B cell (primary cell): ENCODE results near the gene EIF4A3. TPM values are rescaled to one million over a fixed set of nuclear protein-coding genes. Genes with fewer than 3 reads are reported as not detected.

ENCODE experiments used
- ATAC-seq: fragments of 200-7000 bp; cut with Tn5 transposase; one replicate; pipeline ENCODE4 v1.10.0; 2021; ENCODE audit warnings: low read depth, mild to moderate bottlenecking, moderate number of reproducible peaks, moderate library complexity
- CTCF ChIA-PET: fragments of 350-600 bp; sonication (Branson Sonifier 250); formaldehyde crosslinking; loops from one replicate; lab custom pipeline; 2021; ENCODE audit warnings: antibody characterized with exemption, inconsistent platforms; lab: Charles Lee
- POLR2A ChIA-PET: fragments of 350-600 bp; sonication (Branson Sonifier 250); formaldehyde crosslinking; loops from one replicate; lab custom pipeline; 2021; ENCODE audit warnings: antibody characterized with exemption; lab: Charles Lee
- DNase-seq: peaks from one replicate; pipeline ENCODE4 v3.0.0; 2013
- H2AFZ ChIP-seq: 2 replicates; pipeline ENCODE4 v1.6.1; 2012; ENCODE audit warnings: mild to moderate bottlenecking, low read depth, low read length; ENCODE audit not compliant: insufficient read depth, poor library complexity, severe bottlenecking
- H3K27ac ChIP-seq, 2 donors: 1 replicate in 1 of 2; 2 replicates in 1 of 2; pipeline ENCODE4 v1.5.1; 2012 to 2013; ENCODE audit warnings: low read length in 2 of 2, mild to moderate bottlenecking in 2 of 2, moderate library complexity in 1 of 2
- H3K27me3 ChIP-seq, 4 experiments: fragments of 200-600 bp in 1 of 4; sonication (generic) in 1 of 4; replicated peaks in 1 of 4; 1 replicate in 2 of 4; 2 replicates in 2 of 4; pipeline versions ENCODE4 v1.6.1 to v1.7.0; 2013 to 2016; ENCODE audit warnings: low read length in 3 of 4, mild to moderate bottlenecking in 2 of 4, mixed read lengths in 1 of 4, moderate library complexity in 1 of 4; ENCODE audit not compliant: insufficient read depth in 4 of 4, control insufficient read depth in 3 of 4; ENCODE audit errors: control extremely low read depth in 1 of 4
- H3K36me3 ChIP-seq, 2 experiments: replicated peaks in 1 of 2; 1 replicate in 1 of 2; 2 replicates in 1 of 2; pipeline versions ENCODE4 v1.6.1 to v1.7.1; 2013; ENCODE audit warnings: low read length in 1 of 2; ENCODE audit not compliant: insufficient read depth in 2 of 2, control insufficient read depth in 1 of 2; ENCODE audit errors: control extremely low read depth in 1 of 2, extremely low read depth in 1 of 2
- H3K4me1 ChIP-seq, 2 donors: fragments of 200-600 bp in 1 of 2; sonication (generic) in 1 of 2; 1 replicate in 1 of 2; 2 replicates in 1 of 2; pipeline versions ENCODE4 v1.5.1 to v1.6.1; 2013 to 2017; ENCODE audit warnings: low read length in 2 of 2; ENCODE audit not compliant: control insufficient read depth in 2 of 2, insufficient read depth in 2 of 2
- H3K4me2 ChIP-seq: replicated peaks from 2 replicates; pipeline ENCODE3; 2012; ENCODE audit warnings: mild to moderate bottlenecking, low read depth, low read length; ENCODE audit not compliant: poor library complexity, severe bottlenecking
- H3K4me3 ChIP-seq, 5 experiments: fragments of 200-600 bp in 1 of 5; sonication (generic) in 1 of 5; 1 replicate in 3 of 5; 2 replicates in 2 of 5; pipeline versions ENCODE4 v1.5.1 to v1.7.0; 2011 to 2016; ENCODE audit warnings: low read length in 4 of 5, mild to moderate bottlenecking in 4 of 5, low read depth in 2 of 5, control low read depth in 1 of 5, moderate library complexity in 1 of 5; ENCODE audit not compliant: insufficient read depth in 1 of 5; ENCODE audit errors: control extremely low read depth in 1 of 5, extremely low read depth in 1 of 5
- H3K79me2 ChIP-seq: fragments of 200-600 bp; sonication (generic); one replicate; pipeline ENCODE4 v1.6.0; 2016; ENCODE audit warnings: low read length; ENCODE audit not compliant: control insufficient read depth, insufficient read depth
- H3K9ac ChIP-seq: fragments of 200-600 bp; sonication (generic); 2 replicates; pipeline ENCODE4 v1.6.1; 2017; ENCODE audit warnings: mild to moderate bottlenecking, low read length, moderate library complexity
- H3K9me3 ChIP-seq, 3 donors: one replicate each; pipeline versions ENCODE4 v1.6.1 to v1.7.1; 2013; ENCODE audit warnings: low read length in 2 of 3; ENCODE audit not compliant: control insufficient read depth in 2 of 3, insufficient read depth in 1 of 3; ENCODE audit errors: control extremely low read depth in 1 of 3
- H4K20me1 ChIP-seq: 2 replicates; pipeline ENCODE4 v1.6.0; 2012; ENCODE audit warnings: mild to moderate bottlenecking, low read length; ENCODE audit not compliant: insufficient read depth, control insufficient read depth, poor library complexity, severe bottlenecking
- H3K27ac Mint-ChIP-seq: one replicate; pipeline ENCODE4 v1.8.0; 2021; ENCODE audit warnings: mixed read lengths
- H3K27me3 Mint-ChIP-seq: one replicate; pipeline ENCODE4 v1.8.0; 2021; ENCODE audit warnings: mixed read lengths
- H3K4me1 Mint-ChIP-seq: one replicate; pipeline ENCODE4 v1.8.0; 2021; ENCODE audit warnings: mixed read lengths
- H3K4me3 Mint-ChIP-seq: one replicate; pipeline ENCODE4 v1.8.0; 2021; ENCODE audit warnings: mixed read lengths
- H3K9me3 Mint-ChIP-seq: one replicate; pipeline ENCODE4 v1.8.0; 2022; ENCODE audit warnings: mixed read lengths; ENCODE audit not compliant: insufficient read depth
- EZH2 ChIP-seq: IDR thresholded peaks from 2 replicates; pipeline ENCODE4 v1.6.1; 2012; ENCODE audit warnings: borderline replicate concordance, low read depth, mild to moderate bottlenecking, moderate library complexity, low read length; ENCODE audit not compliant: insufficient read depth, poor library complexity, severe bottlenecking
- WGBS: methylation state at CpG from one replicate; pipeline ENCODE4 v1.1.5; 2013; ENCODE audit warnings: missing lambda C conversion rate; ENCODE audit not compliant: insufficient coverage; 5-methylcytosine and 5-hydroxymethylcytosine counted together
- intact Hi-C: fragments of 100-400 bp; cut with micrococcal nuclease; formaldehyde crosslinking; loops from one replicate; pipeline ENCODE4 v1.10.0; 2022
- polyA plus RNA-seq: library from polyadenylated mRNA; depleted of rRNA; stranded (reverse); fragments of >200 nt; gene quantifications from 2 replicates; pipeline ENCODE4 v1.2.3, GENCODE V29; 2012
- total RNA-seq, 2 donors: library from RNA; stranded (reverse); fragments of 120-200 nt in 1 of 2; gene quantifications; 1 replicate in 1 of 2; 2 replicates in 1 of 2; pipeline versions ENCODE4 v1.2.3 to v1.2.4, GENCODE V29; 2013 to 2022
- TF ChIP-seq, protein P1 (sequence below): fragments of 200-600 bp; IDR thresholded peaks from one replicate; pipeline ENCODE4 v1.8.0; 2022; ENCODE audit warnings: antibody characterized with exemption, mild to moderate bottlenecking

The EIF4A3 gene
- total and polyA plus RNA-seq, 2 donors (not counting 1 experiment from before 2014, with no cell fraction given): 86.0 to 137 TPM

DNA sequence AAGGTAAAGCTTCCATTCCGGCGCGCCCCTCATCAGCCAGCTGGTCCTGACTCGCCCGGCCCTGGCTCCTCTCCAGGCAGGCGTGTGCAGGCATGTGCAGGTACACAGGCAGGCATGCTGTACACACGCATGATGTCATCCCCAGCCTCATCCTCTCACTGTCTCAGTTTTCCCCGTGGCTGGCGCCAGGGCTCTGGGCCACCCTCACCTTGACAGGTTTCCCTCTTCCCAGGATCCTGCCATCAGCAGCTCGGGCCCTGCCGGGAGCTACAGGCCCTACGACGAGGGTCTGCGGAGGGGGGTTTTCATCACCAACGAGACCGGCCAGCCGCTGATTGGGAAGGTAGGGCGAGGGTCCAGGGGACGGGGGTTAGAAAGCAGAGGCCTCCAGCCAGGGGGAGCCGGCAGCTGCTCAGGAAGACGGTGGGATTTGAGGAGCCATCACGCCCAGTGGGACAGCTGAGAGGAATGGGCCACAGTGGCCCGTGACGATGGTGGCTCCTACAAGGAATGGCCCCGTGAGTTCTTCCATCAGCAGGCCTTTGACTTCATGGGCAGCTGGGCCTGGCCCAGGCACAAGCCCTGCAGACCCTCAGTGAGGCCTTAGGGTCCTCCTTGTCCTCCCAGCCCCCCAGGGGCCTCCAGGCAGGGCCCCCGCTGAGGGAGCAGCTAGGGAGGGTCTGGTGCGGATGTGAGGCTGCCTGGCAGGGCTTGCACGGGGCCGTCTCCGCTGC, 37.0 kb downstream of the EIF4A3 start:
- H3K4me3 ChIP-seq: no peak overlapping the region
- H3K4me1 Mint-ChIP-seq: peaks cover 15% of the 10 kb centered on the region
- no peak for TF ChIP-seq EZH2
- TF ChIP-seq, protein P1, sequence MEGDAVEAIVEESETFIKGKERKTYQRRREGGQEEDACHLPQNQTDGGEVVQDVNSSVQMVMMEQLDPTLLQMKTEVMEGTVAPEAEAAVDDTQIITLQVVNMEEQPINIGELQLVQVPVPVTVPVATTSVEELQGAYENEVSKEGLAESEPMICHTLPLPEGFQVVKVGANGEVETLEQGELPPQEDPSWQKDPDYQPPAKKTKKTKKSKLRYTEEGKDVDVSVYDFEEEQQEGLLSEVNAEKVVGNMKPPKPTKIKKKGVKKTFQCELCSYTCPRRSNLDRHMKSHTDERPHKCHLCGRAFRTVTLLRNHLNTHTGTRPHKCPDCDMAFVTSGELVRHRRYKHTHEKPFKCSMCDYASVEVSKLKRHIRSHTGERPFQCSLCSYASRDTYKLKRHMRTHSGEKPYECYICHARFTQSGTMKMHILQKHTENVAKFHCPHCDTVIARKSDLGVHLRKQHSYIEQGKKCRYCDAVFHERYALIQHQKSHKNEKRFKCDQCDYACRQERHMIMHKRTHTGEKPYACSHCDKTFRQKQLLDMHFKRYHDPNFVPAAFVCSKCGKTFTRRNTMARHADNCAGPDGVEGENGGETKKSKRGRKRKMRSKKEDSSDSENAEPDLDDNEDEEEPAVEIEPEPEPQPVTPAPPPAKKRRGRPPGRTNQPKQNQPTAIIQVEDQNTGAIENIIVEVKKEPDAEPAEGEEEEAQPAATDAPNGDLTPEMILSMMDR: no peak
- peaks cover 11 to 14% of the 10 kb centered on the region in 2 donors for H3K4me1 ChIP-seq
- peaks cover 0 to 2% (median 0%) of the 10 kb centered on the region in 3 donors for H3K9me3 ChIP-seq
- H3K27ac ChIP-seq: no peak overlapping the region
- no peaks in the 10 kb centered on the region for H4K20me1 ChIP-seq
- ATAC-seq: no peak
- H3K79me2 ChIP-seq: no peaks in the 10 kb centered on the region
- no peaks in the 10 kb centered on the region for H3K27me3 ChIP-seq
- H3K36me3 ChIP-seq: no peaks in the 10 kb centered on the region
- WGBS: 97% methylated on average over 30 of the region's 30 CpGs
- POLR2A ChIA-PET: no interaction called here
- H3K9me3 Mint-ChIP-seq: no peaks in the 10 kb centered on the region
- H3K4me2 ChIP-seq: no peak overlapping the region
- H3K4me3 Mint-ChIP-seq: no peak overlapping the region
- no peak overlapping the region for H2AFZ ChIP-seq
- CTCF ChIA-PET: interaction anchor here (1.3 kb wide), 1 partner anchor 9 kb away, joined by 3 read pairs; the partner anchor contains the start of gene GAA
- H3K9ac ChIP-seq: no peak overlapping the region
- intact Hi-C loops: no loop called here
- DNase-seq: no peak
- H3K27me3 Mint-ChIP-seq: no peaks in the 10 kb centered on the region
- H3K27ac Mint-ChIP-seq: no peak overlapping the region

DNA sequence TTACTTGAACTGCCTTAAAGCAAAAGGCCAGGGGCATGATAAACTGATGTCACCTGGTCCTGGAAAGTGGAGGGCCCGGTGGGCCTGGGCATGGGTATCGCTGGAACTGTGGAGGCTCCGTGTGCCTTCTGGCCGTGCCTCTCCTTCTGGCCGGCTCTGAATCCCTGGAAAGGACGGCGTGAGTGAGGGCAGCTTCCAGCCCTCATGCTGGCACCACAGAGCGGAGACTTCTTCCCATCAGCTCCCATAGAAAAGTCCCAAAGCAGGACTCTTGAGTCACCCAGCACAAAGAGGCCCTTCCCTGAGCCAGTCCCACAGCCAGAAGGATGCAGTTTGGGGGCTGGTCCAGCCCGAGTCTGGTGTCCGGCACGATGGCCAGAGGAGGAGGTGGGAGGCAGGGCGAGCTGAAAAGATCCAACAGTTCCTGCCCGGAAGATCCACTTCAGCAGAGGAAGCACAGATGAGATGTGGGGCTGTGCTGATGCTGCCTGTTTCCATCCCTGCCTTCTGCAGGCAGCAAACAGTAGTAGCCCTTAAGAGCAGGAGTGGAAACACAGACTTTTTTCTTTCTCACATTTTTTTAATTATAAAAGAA, 37.8 kb downstream of the EIF4A3 start:
- Histone ChIP-seq H3K4me2 (no peak overlapping the region), H3K27ac (no peak overlapping the region), H3K9ac (no peak overlapping the region), H4K20me1 (no peaks in the 10 kb centered on the region), H3K27me3 (no peaks in the 10 kb centered on the region), H3K4me1 (peaks cover 11 to 14% of the 10 kb centered on the region in 2 donors), H3K9me3 (no peaks in the 10 kb centered on the region), H3K36me3 (no peaks in the 10 kb centered on the region), H3K4me3 (no peak overlapping the region), H3K79me2 (no peaks in the 10 kb centered on the region), H2AFZ (no peak overlapping the region)
- POLR2A ChIA-PET: no interaction called here
- TF ChIP-seq, protein P1: no peak
- TF ChIP-seq EZH2: no peak
- no peaks in the 10 kb centered on the region for H3K27me3 Mint-ChIP-seq
- no peak overlapping the region for H3K4me3 Mint-ChIP-seq
- CTCF ChIA-PET: interaction anchor here (1.3 kb wide), 1 partner anchor 8 kb away, joined by 3 read pairs; the partner anchor contains the start of gene GAA
- H3K4me1 Mint-ChIP-seq: peaks cover 15% of the 10 kb centered on the region
- no peak for DNase-seq
- no peaks in the 10 kb centered on the region for H3K9me3 Mint-ChIP-seq
- intact Hi-C loops: no loop called here
- ATAC-seq: no peak
- WGBS: 99% methylated on average over 13 of the region's 13 CpGs
- no peak overlapping the region for H3K27ac Mint-ChIP-seq
